CD8-positive, alpha-beta memory T cell (primary cell): ENCODE results near the gene RAB27A. TPM values are rescaled to one million over a fixed set of nuclear protein-coding genes. Genes with fewer than 3 reads are reported as not detected.

Experiments used
- CTCF ChIA-PET: fragments of 350-600 bp; sonication (Branson Sonifier 250); formaldehyde crosslinking; loops from one replicate; lab custom pipeline; 2021; ENCODE audit warnings: antibody characterized with exemption; lab: Charles Lee
- POLR2A ChIA-PET: fragments of 350-600 bp; sonication (Branson Sonifier 250); formaldehyde crosslinking; loops from one replicate; lab custom pipeline; 2021; ENCODE audit warnings: antibody characterized with exemption; lab: Charles Lee
- DNase-seq, 5 donors: peaks; one replicate each; pipeline versions ENCODE4 v3.0.0 to v3.0.0-alpha.2; 2020 to 2022; ENCODE audit warnings: mixed read lengths in 1 of 5
- H3K27ac ChIP-seq: one replicate; pipeline ENCODE4 v1.7.0; 2013; ENCODE audit warnings: low read depth, mild to moderate bottlenecking, low read length, moderate library complexity
- H3K27me3 ChIP-seq: 2 replicates; pipeline ENCODE4 v1.7.0; 2013; ENCODE audit warnings: low read length, mild to moderate bottlenecking; ENCODE audit not compliant: insufficient read depth, poor library complexity, severe bottlenecking
- H3K36me3 ChIP-seq: 2 replicates; pipeline ENCODE4 v1.7.0; 2013; ENCODE audit warnings: mild to moderate bottlenecking, low read length, moderate library complexity; ENCODE audit not compliant: insufficient read depth
- H3K4me1 ChIP-seq: 2 replicates; pipeline ENCODE4 v1.7.0; 2013; ENCODE audit warnings: mild to moderate bottlenecking, low read length, moderate library complexity; ENCODE audit not compliant: insufficient read depth
- H3K4me3 ChIP-seq: 2 replicates; pipeline ENCODE4 v1.7.0; 2013; ENCODE audit warnings: mild to moderate bottlenecking, low read length
- H3K9me3 ChIP-seq: 2 replicates; pipeline ENCODE4 v1.7.0; 2013; ENCODE audit warnings: mild to moderate bottlenecking, low read length
- H3K27ac Mint-ChIP-seq, 8 donors: one replicate each; pipeline ENCODE4 v1.8.0; 2020 to 2021; ENCODE audit warnings: mixed read lengths in 8 of 8, mild to moderate bottlenecking in 6 of 8, inconsistent platforms in 3 of 8, moderate library complexity in 3 of 8
- H3K27me3 Mint-ChIP-seq, 2 donors: one replicate each; pipeline ENCODE4 v1.8.0; 2020 to 2021; ENCODE audit warnings: mixed read lengths in 2 of 2, mild to moderate bottlenecking in 1 of 2, moderate library complexity in 1 of 2
- H3K36me3 Mint-ChIP-seq, 3 donors: one replicate each; pipeline ENCODE4 v1.8.0; 2020 to 2021; ENCODE audit warnings: mixed read lengths in 3 of 3, inconsistent platforms in 1 of 3, mild to moderate bottlenecking in 1 of 3
- H3K4me1 Mint-ChIP-seq, 3 donors: one replicate each; pipeline ENCODE4 v1.8.0; 2020 to 2021; ENCODE audit warnings: mixed read lengths in 3 of 3, inconsistent platforms in 1 of 3, mild to moderate bottlenecking in 1 of 3
- H3K4me3 Mint-ChIP-seq, 7 donors: one replicate each; pipeline ENCODE4 v1.8.0; 2020 to 2021; ENCODE audit warnings: mixed read lengths in 7 of 7, mild to moderate bottlenecking in 6 of 7, moderate library complexity in 4 of 7, inconsistent platforms in 2 of 7
- H3K9me3 Mint-ChIP-seq, 5 donors: one replicate each; pipeline ENCODE4 v1.8.0; 2020 to 2022; ENCODE audit warnings: mixed read lengths in 5 of 5, mild to moderate bottlenecking in 3 of 5, moderate library complexity in 2 of 5, inconsistent platforms in 1 of 5
- polyA plus RNA-seq: library from polyadenylated mRNA; unstranded; fragments of 300-500 nt; fragmentation: Illumina TruSeq; gene quantifications from one replicate; pipeline ENCODE4 v1.2.3, GENCODE V29; 2021
- total RNA-seq, 2 experiments: library from RNA; stranded (reverse); gene quantifications; one replicate each; pipeline ENCODE4 v1.2.3, GENCODE V29; 2021

Gene RAB27A
- total and polyA plus RNA-seq, 3 experiments from 2014 or later = 132 to 195 (median 187) TPM

DNA sequence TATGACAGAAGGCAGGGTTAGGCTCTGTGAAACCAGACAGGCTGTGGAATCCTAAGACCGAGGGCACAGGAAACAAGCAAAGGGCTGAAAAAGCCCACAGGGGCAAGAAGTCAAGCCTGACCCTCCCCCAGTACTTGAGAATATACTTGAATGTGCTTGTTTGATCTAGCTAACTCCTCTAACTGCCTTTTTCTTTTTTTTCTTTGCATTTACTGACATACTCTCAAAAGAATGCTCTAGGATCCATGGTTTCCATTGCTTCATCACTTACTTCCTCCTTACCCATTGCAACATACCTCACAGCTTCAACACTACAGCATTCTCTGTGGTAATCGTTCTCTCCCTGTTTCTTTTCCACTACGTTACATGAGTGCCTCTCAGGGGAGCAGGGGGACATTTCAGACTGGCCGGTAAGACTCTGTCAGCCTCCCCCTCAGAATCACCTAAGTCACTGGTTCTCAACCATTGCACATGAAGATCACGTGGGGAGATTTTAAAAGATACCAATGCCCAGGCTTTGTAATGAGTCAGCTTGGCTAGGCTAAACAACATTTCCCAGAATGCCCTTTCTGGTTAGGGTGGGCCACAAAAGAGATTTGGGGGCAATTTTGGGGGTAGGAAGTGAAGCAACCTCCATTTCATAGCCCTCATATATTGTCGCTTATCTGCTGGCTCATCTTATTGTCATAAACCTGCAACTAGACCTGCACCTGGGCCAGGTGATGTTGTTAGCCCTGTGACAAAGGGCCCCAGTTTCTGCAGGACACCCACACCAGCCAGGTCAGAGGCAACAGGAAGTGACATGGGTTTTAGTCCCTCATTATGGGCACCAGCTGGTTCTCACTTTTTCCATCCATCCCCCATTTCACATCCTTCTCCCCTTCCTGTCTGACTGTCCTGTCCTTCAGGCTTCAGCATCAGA, 68.3 kb downstream of the RAB27A start:
- peak overlapping the region; percentile 55 to 97 (median 87) for H3K27ac Mint-ChIP-seq
- DNase-seq = peak in 3 of 5 donors; percentile 6 to 51 (median 24)
- peaks cover 60% of the 10 kb centered on the region for H3K4me1 ChIP-seq
- H3K4me3 Mint-ChIP-seq = peak overlapping the region; percentile 0 to 69 (median 63)
- H3K4me3 ChIP-seq = no peak overlapping the region
- ChIA-PET POLR2A (interaction anchor here (0.5 to 2.5 kb wide), 5 partner anchors 24 to 166 kb away, joined by 3 to 6 read pairs (median 6); partner anchors contain the start of gene RSL24D1), CTCF (interaction anchor here (0.9 to 2.1 kb wide), 7 partner anchors 11 to 218 kb away, joined by 3 to 10 read pairs (median 5); no protein-coding TSS in a partner anchor)
- no peaks in the 10 kb centered on the region for H3K9me3 ChIP-seq
- H3K4me1 Mint-ChIP-seq = peaks cover 70 to 83% (median 82%) of the 10 kb centered on the region in 3 donors
- H3K27me3 Mint-ChIP-seq = no peaks in the 10 kb centered on the region
- peak overlapping the region; percentile 20 for H3K27ac ChIP-seq
- H3K27me3 ChIP-seq = no peaks in the 10 kb centered on the region
- no peaks in the 10 kb centered on the region for H3K9me3 Mint-ChIP-seq
- H3K36me3 Mint-ChIP-seq = peaks cover 0 to 51% (median 5%) of the 10 kb centered on the region in 3 donors
- H3K36me3 ChIP-seq = no peaks in the 10 kb centered on the region

DNA sequence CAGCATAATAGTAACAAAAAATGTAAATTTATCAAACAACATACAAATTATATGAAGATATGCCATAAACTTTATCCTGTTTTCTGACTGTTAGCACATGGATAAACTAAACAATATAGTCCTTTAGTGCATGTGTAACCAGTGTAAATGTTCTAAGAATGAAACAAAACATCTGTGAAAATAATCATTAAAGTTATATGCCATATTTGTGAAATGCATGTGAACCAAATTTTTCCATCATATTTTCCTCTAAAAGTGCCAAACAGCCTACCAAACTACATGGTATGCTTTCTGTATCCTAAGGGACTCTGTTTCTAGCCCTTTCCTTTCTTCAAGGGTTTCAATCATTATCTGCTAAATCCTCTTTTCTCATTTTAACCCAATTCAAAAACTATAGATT, 69.0 kb downstream of the RAB27A start:
- POLR2A ChIA-PET = interaction anchor here (0.5 to 2.5 kb wide), 3 partner anchors 41 to 67 kb away, joined by 6 read pairs; no protein-coding TSS in a partner anchor
- peak overlapping the region; percentile 20 for H3K27ac ChIP-seq

DNA sequence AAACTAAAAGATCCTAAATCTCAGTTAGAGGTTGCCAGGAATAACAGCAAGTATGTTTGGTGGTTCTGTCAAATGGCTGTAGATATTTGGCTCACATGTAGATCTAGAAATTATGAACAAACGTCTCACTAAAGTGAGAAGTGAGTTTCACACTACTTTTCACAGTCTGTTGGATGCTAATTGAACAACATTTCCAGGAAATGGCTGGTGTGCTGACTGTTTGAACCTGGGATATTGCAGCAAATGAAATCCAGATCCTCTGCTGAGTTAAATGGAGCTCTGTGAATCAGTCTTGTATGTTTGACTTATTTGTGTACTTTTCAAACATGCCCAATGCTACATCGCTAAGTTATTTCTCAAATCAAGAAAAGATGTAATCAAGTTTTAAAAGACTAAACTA, 71.6 kb downstream of the RAB27A start:
- H3K4me3 Mint-ChIP-seq = no peak overlapping the region
- POLR2A ChIA-PET = interaction anchor here (0.7 kb wide), 1 partner anchor 217 kb away, joined by 5 read pairs; no protein-coding TSS in a partner anchor

More for the DNA sequence above, 69.0 kb downstream of the RAB27A start:
- Mint-ChIP-seq H3K9me3 (no peaks in the 10 kb centered on the region), H3K4me1 (peaks cover 68 to 77% (median 76%) of the 10 kb centered on the region in 3 donors), H3K27ac (peak overlapping the region; percentile 55 to 97 (median 87)), H3K27me3 (no peaks in the 10 kb centered on the region), H3K4me3 (peak overlapping the region in 4 of 7 donors; percentile 22 to 69 (median 66)), H3K36me3 (peaks cover 0 to 48% (median 5%) of the 10 kb centered on the region in 3 donors)
- Histone ChIP-seq H3K36me3 (no peaks in the 10 kb centered on the region), H3K4me3 (no peak overlapping the region), H3K9me3 (no peaks in the 10 kb centered on the region), H3K4me1 (peaks cover 57% of the 10 kb centered on the region), H3K27me3 (no peaks in the 10 kb centered on the region)
- DNase-seq = no peak
- CTCF ChIA-PET = interaction anchor here (1.5 to 4.1 kb wide), 5 partner anchors 11 to 219 kb away, joined by 3 to 20 read pairs (median 6); no protein-coding TSS in a partner anchor

DNA sequence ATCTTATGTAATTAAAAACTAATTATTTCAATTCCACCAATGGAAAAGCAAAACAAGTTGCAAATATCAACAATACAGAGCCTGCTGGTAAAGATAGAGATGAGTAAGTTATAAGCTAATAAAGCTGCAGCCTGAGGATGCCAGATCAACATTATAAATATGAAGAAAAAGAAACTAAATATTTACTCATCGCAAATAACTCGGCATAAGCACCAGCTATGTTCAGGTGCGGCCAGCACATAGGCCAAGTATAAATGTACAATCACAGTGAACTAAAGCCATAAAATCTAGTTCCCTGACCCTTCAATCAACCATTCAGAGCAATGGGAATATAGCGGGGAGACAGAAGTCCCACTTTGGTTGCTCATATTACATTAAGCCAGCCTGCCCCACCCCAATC, 85.1 kb downstream of the RAB27A start:
- CTCF ChIA-PET = interaction anchor here (1.2 kb wide), 1 partner anchor 13 kb away, joined by 3 read pairs; no protein-coding TSS in a partner anchor
- Histone ChIP-seq H3K4me1 (no peaks in the 10 kb centered on the region), H3K4me3 (no peak overlapping the region), H3K36me3 (peaks cover 7% of the 10 kb centered on the region), H3K27ac (no peak overlapping the region), H3K9me3 (no peaks in the 10 kb centered on the region), H3K27me3 (no peaks in the 10 kb centered on the region)
- Mint-ChIP-seq H3K9me3 (peaks cover 0 to under 1% (median 0%) of the 10 kb centered on the region in 5 donors), H3K4me3 (no peak overlapping the region), H3K27ac (no peak overlapping the region), H3K36me3 (peaks cover 9 to 55% (median 11%) of the 10 kb centered on the region in 3 donors), H3K27me3 (no peaks in the 10 kb centered on the region), H3K4me1 (peaks cover 2 to 12% (median 6%) of the 10 kb centered on the region in 3 donors)
- no peak for DNase-seq
- POLR2A ChIA-PET = no interaction called here

More for the DNA sequence above, 71.6 kb downstream of the RAB27A start:
- Histone ChIP-seq H3K4me1 (peaks cover 31% of the 10 kb centered on the region), H3K36me3 (no peaks in the 10 kb centered on the region), H3K27ac (no peak overlapping the region), H3K9me3 (no peaks in the 10 kb centered on the region), H3K27me3 (no peaks in the 10 kb centered on the region), H3K4me3 (no peak overlapping the region)
- DNase-seq = no peak
- CTCF ChIA-PET = interaction anchor here (0.8 to 4.7 kb wide), 15 partner anchors 9 to 221 kb away, joined by 3 to 80 read pairs (median 6); partner anchors contain the start of genes PIGB and PIGBOS1
- Mint-ChIP-seq H3K27me3 (no peaks in the 10 kb centered on the region), H3K4me1 (peaks cover 47 to 53% (median 51%) of the 10 kb centered on the region in 3 donors), H3K9me3 (no peaks in the 10 kb centered on the region), H3K27ac (peak overlapping the region; percentile 7 to 84 (median 62)), H3K36me3 (peaks cover 0 to 44% (median 11%) of the 10 kb centered on the region in 3 donors)

DNA sequence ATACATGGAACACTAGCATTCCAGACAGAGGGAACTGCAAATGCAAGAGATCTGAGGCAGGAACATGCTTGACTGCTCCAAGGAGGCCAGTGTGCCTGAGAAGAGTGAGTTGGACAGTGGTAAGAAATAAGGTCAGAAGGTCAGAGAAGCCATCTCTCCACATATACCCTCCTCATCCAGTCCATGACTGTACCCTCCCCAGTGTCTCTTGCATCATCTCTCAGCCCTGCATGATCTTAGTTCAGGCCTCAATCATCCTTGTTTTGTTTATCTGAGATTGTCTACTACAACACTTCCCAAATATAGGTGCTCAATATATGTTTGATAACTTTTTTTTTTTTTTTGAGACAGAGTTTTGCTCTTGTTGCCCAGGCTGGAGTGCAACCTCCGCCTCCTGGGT, 87.4 kb downstream of the RAB27A start:
- peaks cover 9% of the 10 kb centered on the region for H3K4me1 ChIP-seq
- H3K27me3 Mint-ChIP-seq = no peaks in the 10 kb centered on the region
- peaks cover 0 to 6% (median 0%) of the 10 kb centered on the region in 5 donors for H3K9me3 Mint-ChIP-seq
- no peaks in the 10 kb centered on the region for H3K27me3 ChIP-seq
- peak overlapping the region in 2 of 8 donors; percentile 1 to 3 for H3K27ac Mint-ChIP-seq
- H3K27ac ChIP-seq = no peak overlapping the region
- H3K4me1 Mint-ChIP-seq = peaks cover 5 to 17% (median 13%) of the 10 kb centered on the region in 3 donors
- no peak for DNase-seq
- H3K36me3 ChIP-seq = peaks cover 7% of the 10 kb centered on the region
- POLR2A ChIA-PET = interaction anchor here (0.7 kb wide), 1 partner anchor 80 kb away, joined by 6 read pairs; no protein-coding TSS in a partner anchor
- H3K4me3 ChIP-seq = no peak overlapping the region
- H3K9me3 ChIP-seq = no peaks in the 10 kb centered on the region
- CTCF ChIA-PET = no interaction called here
- peaks cover 9 to 44% (median 13%) of the 10 kb centered on the region in 3 donors for H3K36me3 Mint-ChIP-seq
- H3K4me3 Mint-ChIP-seq = no peak overlapping the region

DNA sequence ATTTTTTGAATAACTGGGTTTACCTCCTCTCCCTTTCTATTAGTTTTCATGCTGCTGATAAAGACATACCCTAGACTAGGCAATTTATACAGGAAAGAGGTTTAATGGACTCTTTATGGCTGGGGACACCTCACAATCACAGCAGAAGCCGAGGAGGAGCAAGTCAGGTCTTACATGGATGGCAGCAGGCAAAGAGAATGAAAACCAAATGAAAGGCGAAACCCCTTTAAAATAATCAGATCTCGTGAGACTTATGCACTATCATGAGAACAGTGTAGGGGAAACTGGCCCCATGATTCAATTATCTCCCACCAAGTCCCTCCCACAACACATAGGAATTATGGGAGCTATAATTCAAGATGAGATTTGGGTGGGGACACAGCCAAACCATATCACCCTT, 90.9 kb downstream of the RAB27A start:
- Mint-ChIP-seq H3K4me1 (peaks cover 5 to 13% (median 13%) of the 10 kb centered on the region in 3 donors), H3K27me3 (no peaks in the 10 kb centered on the region), H3K36me3 (peaks cover 4 to 24% (median 5%) of the 10 kb centered on the region in 3 donors), H3K4me3 (peak overlapping the region in 5 of 7 donors; percentile 15 to 42 (median 32)), H3K27ac (peak overlapping the region in 6 of 8 donors; percentile 6 to 84 (median 74)), H3K9me3 (peaks cover 0 to 6% (median 0%) of the 10 kb centered on the region in 5 donors)
- Histone ChIP-seq H3K27ac (no peak overlapping the region), H3K36me3 (no peaks in the 10 kb centered on the region), H3K4me3 (no peak overlapping the region), H3K27me3 (no peaks in the 10 kb centered on the region), H3K9me3 (no peaks in the 10 kb centered on the region), H3K4me1 (peaks cover 32% of the 10 kb centered on the region)
- ChIA-PET POLR2A (no interaction called here), CTCF (interaction anchor here (1.2 kb wide), 1 partner anchor 20 kb away, joined by 5 read pairs; no protein-coding TSS in a partner anchor)
- no peak for DNase-seq

DNA sequence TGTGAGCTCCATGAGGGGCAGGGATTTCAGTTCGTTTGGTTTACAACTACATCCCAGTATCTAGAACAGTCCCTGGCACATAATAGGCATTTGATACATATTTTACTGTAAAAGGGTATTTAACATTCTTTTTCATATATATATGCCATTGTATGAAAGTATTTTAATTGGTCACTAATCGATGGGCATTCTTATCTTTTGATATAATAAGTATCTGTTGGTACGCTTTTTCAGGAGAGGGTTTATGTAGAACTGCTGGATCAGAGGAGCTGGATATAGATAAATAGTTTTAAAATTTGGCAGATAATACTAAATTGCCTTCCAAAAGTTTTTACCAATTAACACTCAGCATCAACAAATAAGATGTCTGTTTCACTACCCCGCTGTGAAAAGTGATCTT, 91.9 kb downstream of the RAB27A start:
- Mint-ChIP-seq H3K27me3 (no peaks in the 10 kb centered on the region), H3K4me1 (peaks cover 11 to 23% (median 13%) of the 10 kb centered on the region in 3 donors), H3K9me3 (peaks cover 0 to 6% (median 0%) of the 10 kb centered on the region in 5 donors), H3K36me3 (peaks cover 4 to 23% (median 7%) of the 10 kb centered on the region in 3 donors), H3K4me3 (no peak overlapping the region), H3K27ac (no peak overlapping the region)
- Histone ChIP-seq H3K9me3 (no peaks in the 10 kb centered on the region), H3K27me3 (no peaks in the 10 kb centered on the region), H3K36me3 (no peaks in the 10 kb centered on the region), H3K27ac (peak overlapping the region; percentile 94), H3K4me3 (peak overlapping the region; percentile 97), H3K4me1 (peaks cover 36% of the 10 kb centered on the region)
- CTCF ChIA-PET = interaction anchor here (0.8 to 2.2 kb wide), 9 partner anchors 10 to 1047 kb away, joined by 3 to 8 read pairs (median 5); partner anchors contain the start of genes CCPG1, PIERCE2, PIGB and PIGBOS1
- no peak for DNase-seq
- POLR2A ChIA-PET = interaction anchor here (0.5 to 1.8 kb wide), 8 partner anchors 19 to 210 kb away, joined by 3 to 19 read pairs (median 6); partner anchors contain the start of genes CCPG1, PIERCE2, PIGB and PIGBOS1
